ENCODE results near the gene MCF2L. TPM values are rescaled to one million over a fixed set of nuclear protein-coding genes. Genes with fewer than 3 reads are reported as not detected.

MCF2L gene
- total RNA-seq, 2 experiments from 2014 or later = 13.0 to 13.5 TPM

DNA sequence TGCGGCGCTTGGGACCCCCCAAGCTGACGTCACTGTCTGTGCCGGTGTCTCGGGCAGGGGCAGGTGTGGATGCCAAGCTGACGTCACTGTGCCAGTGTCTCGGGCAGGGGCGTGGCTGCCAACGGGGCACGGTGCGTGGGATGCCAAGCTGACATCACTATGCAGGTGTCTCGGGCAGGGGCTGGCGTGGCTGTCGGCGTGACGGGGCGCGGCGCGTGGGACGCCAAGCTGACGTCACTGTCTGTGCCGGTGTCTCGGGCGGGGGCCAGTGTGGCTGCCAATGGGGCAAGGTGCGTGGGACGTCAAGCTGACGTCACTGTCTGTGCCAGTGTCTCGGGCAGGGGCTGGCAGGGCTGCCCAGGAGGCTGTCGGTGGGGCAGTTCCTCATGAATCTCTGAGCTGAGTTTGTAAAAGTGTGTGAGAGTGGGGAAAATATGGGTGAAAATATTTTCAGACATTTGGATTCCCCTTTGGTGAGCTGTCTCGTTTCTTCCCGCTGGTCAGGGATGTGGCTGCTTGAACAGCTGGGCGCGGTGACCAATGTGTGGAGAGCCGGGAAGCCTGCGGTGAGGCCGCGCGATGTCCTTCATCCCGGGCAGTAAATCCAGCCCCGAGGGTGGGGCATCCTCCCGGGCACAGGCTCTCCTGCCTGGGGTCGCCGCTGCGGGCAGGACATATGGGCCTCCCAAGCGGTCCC, 25.2 kb downstream of the MCF2L start:
- Mint-ChIP-seq H3K27ac (no peak overlapping the region), H3K27me3 (peaks cover under 1% of the 10 kb centered on the region), H3K4me3 (no peak overlapping the region), H3K36me3 (ENCODE audit: low read depth) (peaks cover 9% of the 10 kb centered on the region), H3K4me1 (ENCODE audit: low read depth) (no peaks in the 10 kb centered on the region), H3K9me3 (no peaks in the 10 kb centered on the region)
- ChIA-PET CTCF (no interaction called here), POLR2A (no interaction called here)
- TF ChIP-seq, protein P1, sequence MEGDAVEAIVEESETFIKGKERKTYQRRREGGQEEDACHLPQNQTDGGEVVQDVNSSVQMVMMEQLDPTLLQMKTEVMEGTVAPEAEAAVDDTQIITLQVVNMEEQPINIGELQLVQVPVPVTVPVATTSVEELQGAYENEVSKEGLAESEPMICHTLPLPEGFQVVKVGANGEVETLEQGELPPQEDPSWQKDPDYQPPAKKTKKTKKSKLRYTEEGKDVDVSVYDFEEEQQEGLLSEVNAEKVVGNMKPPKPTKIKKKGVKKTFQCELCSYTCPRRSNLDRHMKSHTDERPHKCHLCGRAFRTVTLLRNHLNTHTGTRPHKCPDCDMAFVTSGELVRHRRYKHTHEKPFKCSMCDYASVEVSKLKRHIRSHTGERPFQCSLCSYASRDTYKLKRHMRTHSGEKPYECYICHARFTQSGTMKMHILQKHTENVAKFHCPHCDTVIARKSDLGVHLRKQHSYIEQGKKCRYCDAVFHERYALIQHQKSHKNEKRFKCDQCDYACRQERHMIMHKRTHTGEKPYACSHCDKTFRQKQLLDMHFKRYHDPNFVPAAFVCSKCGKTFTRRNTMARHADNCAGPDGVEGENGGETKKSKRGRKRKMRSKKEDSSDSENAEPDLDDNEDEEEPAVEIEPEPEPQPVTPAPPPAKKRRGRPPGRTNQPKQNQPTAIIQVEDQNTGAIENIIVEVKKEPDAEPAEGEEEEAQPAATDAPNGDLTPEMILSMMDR (IDR thresholded peaks at IDR 0.05) = no peak
- H3K27me3 ChIP-seq (ENCODE audit: control insufficient read depth in 1 of 2, insufficient read depth in 2 of 2, low read length in 2 of 2) = no peaks in the 10 kb centered on the region
- intact Hi-C loops (cut with DNase I, micrococcal nuclease) = no loop called here
- H3K36me3 ChIP-seq (ENCODE audit: insufficient read depth, low read length) = peaks cover 3% of the 10 kb centered on the region
- peaks cover 0 to 4% of the 10 kb centered on the region in 2 experiments for H3K9me3 ChIP-seq (ENCODE audit: control insufficient read depth in 1 of 2, insufficient read depth in 1 of 2, low read length in 2 of 2)
- no peaks in the 10 kb centered on the region for H3K4me1 ChIP-seq (ENCODE audit: insufficient read depth, low read length)
- no peak for DNase-seq
- ATAC-seq (ENCODE audit: poor library complexity) = no peak
- no peak overlapping the region for H3K27ac ChIP-seq (ENCODE audit: low read depth in 1 of 2, low read length in 2 of 2)
- no peak overlapping the region for H3K4me3 ChIP-seq (ENCODE audit: low read length)

- ATAC-seq (ENCODE audit: poor library complexity) = no peak
- H3K27me3 Mint-ChIP-seq = peaks cover 4% of the 10 kb centered on the region
- H3K4me3 Mint-ChIP-seq = no peak overlapping the region
- H3K4me3 ChIP-seq (ENCODE audit: low read length) = no peak overlapping the region
- TF ChIP-seq, protein P1 (IDR thresholded peaks at IDR 0.05) = no peak
- H3K4me1 Mint-ChIP-seq (ENCODE audit: low read depth) = no peaks in the 10 kb centered on the region
- no peaks in the 10 kb centered on the region for H3K4me1 ChIP-seq (ENCODE audit: insufficient read depth, low read length)
- no peaks in the 10 kb centered on the region for H3K27me3 ChIP-seq (ENCODE audit: control insufficient read depth in 1 of 2, insufficient read depth in 2 of 2, low read length in 2 of 2)
- intact Hi-C loops (cut with DNase I, micrococcal nuclease) = no loop called here
- no peak overlapping the region for H3K27ac Mint-ChIP-seq
- CTCF ChIA-PET = no interaction called here
- H3K27ac ChIP-seq (ENCODE audit: low read depth in 1 of 2, low read length in 2 of 2) = no peak overlapping the region
- no peaks in the 10 kb centered on the region for H3K9me3 Mint-ChIP-seq
- peaks cover under 1% of the 10 kb centered on the region for H3K36me3 ChIP-seq (ENCODE audit: insufficient read depth, low read length)
- H3K36me3 Mint-ChIP-seq (ENCODE audit: low read depth) = peaks cover 5% of the 10 kb centered on the region
- POLR2A ChIA-PET = no interaction called here
- no peaks in the 10 kb centered on the region for H3K9me3 ChIP-seq (ENCODE audit: control insufficient read depth in 1 of 2, insufficient read depth in 1 of 2, low read length in 2 of 2)
- no peak for DNase-seq
Measured at GRCh38 chr13:112994781-112995355, 25.9 kb downstream of the MCF2L start.

DNA sequence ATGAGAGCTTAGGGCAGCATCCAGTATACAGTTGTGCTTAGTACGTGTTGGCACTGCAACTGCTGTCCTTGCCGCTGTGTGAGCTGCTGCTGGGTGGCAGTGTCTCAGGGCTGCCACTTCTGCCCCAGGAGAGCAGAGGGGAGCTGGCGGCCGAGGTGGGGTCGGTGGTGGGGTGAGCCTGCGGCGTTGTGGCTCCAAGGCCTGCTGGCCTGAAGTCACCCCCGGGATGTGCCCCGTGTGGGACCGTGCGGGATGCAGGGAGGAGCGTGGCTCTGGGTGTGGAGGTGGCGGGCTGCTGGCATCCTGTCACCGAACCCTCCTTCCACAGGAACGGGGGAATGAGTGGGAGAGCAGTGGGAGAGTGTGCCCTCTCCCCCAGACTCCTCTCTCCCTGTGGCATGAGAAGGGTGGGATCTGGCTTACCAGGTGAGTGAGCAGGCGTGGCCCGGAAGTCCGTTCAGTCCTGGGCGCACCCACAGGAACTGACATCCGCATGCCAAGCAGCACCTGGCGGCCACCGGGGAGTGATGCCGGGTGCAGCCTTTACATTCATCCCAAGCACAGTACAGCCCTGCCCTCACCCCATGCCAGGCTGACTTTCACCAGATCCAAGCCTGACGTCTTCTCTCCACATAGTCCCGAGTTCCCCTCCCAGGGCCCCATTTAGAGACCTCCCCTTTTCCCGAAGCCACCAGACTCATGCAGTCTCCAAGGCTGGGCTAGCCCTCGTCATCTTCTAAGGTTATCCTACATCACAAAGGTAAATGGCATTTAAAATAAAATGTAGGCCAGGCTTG, 26.6 kb downstream of the MCF2L start:
- H3K4me1 Mint-ChIP-seq (ENCODE audit: low read depth) = no peaks in the 10 kb centered on the region
- Histone ChIP-seq H3K27me3 (ENCODE audit: control insufficient read depth in 1 of 2, insufficient read depth in 2 of 2, low read length in 2 of 2) (no peaks in the 10 kb centered on the region), H3K4me3 (ENCODE audit: low read length) (no peak overlapping the region), H3K36me3 (ENCODE audit: insufficient read depth, low read length) (no peaks in the 10 kb centered on the region), H3K4me1 (ENCODE audit: insufficient read depth, low read length) (no peaks in the 10 kb centered on the region), H3K27ac (ENCODE audit: low read depth in 1 of 2, low read length in 2 of 2) (no peak overlapping the region), H3K9me3 (ENCODE audit: control insufficient read depth in 1 of 2, insufficient read depth in 1 of 2, low read length in 2 of 2) (no peaks in the 10 kb centered on the region)
- no peaks in the 10 kb centered on the region for H3K9me3 Mint-ChIP-seq
- TF ChIP-seq, protein P1 (IDR thresholded peaks at IDR 0.05) = no peak
- H3K27me3 Mint-ChIP-seq = peaks cover 4% of the 10 kb centered on the region
- ATAC-seq (ENCODE audit: poor library complexity) = no peak
- no peak for DNase-seq
- intact Hi-C loops (cut with DNase I, micrococcal nuclease) = no loop called here
- POLR2A ChIA-PET = no interaction called here
- H3K36me3 Mint-ChIP-seq (ENCODE audit: low read depth) = no peaks in the 10 kb centered on the region
- H3K4me3 Mint-ChIP-seq = no peak overlapping the region
- H3K27ac Mint-ChIP-seq = no peak overlapping the region
- CTCF ChIA-PET = no interaction called here

Data from CD4-positive, alpha-beta T cell (primary cell).